Prostate gland (tissue), 2 donors: ENCODE results near the gene CX3CL1. TPM values are rescaled to one million over a fixed set of nuclear protein-coding genes. Genes with fewer than 3 reads are reported as not detected.

Experiments
- DNase-seq: peaks from one replicate; pipeline ENCODE4 v3.0.0-alpha.2; 2019; ENCODE audit warnings: low spot score
- H3K27ac ChIP-seq, 2 donors: fragments of 200-600 bp; sonication (generic); 2 replicates each; pipeline ENCODE4 v1.5.1; 2017 to 2019
- H3K27me3 ChIP-seq: fragments of 200-600 bp; sonication (generic); replicated peaks from 2 replicates; pipeline ENCODE4 v1.5.1; 2019; ENCODE audit not compliant: insufficient read depth
- H3K36me3 ChIP-seq, 2 donors: fragments of 200-600 bp; sonication (generic); 1 replicate in 1 of 2; 2 replicates in 1 of 2; pipeline versions ENCODE4 v1.5.1 to v1.8.1; 2017 to 2019
- H3K4me1 ChIP-seq: fragments of 200-600 bp; sonication (generic); replicated peaks from 2 replicates; pipeline ENCODE4 v1.5.1; 2019
- H3K4me3 ChIP-seq, 2 donors: fragments of 200-600 bp; sonication (generic); 2 replicates each; pipeline ENCODE4 v1.5.1; 2017 to 2019
- H3K9me3 ChIP-seq: fragments of 200-600 bp; sonication (generic); 2 replicates; pipeline ENCODE4 v1.5.1; 2017
- POLR2A ChIP-seq: fragments of 450-650 bp; IDR thresholded peaks from one replicate; pipeline ENCODE4 v1.6.1; 2016; ENCODE audit warnings: antibody characterized with exemption, mild to moderate bottlenecking
- POLR2AphosphoS5 ChIP-seq: sonication (generic); formaldehyde crosslinking; IDR thresholded peaks from one replicate; pipeline ENCODE4 v1.6.1; 2017; ENCODE audit warnings: antibody characterized with exemption
- WGBS: methylation state at CpG from one replicate; pipeline ENCODE4 v1.1.5; 2018; 5-methylcytosine and 5-hydroxymethylcytosine counted together
- intact Hi-C: fragments of 100-400 bp; cut with DNase I; formaldehyde crosslinking; loops from one replicate; pipeline ENCODE4 v1.14.2; 2022
- total RNA-seq, 2 donors: library from RNA; depleted of rRNA; stranded (reverse); fragments of >200 nt; gene quantifications; one replicate each; pipeline ENCODE4 v1.1.0, GENCODE V29; 2016
- TF ChIP-seq, protein P1 (sequence below), 4 experiments: fragments of 200-600 bp in 2 of 4; fragments of 450-650 bp in 2 of 4; sonication (generic) in 2 of 4; IDR thresholded peaks; 1 replicate in 3 of 4; 2 replicates in 1 of 4; pipeline ENCODE4 v1.5.1; 2016 to 2019; ENCODE audit warnings: antibody characterized with exemption in 4 of 4, mild to moderate bottlenecking in 2 of 4, moderate library complexity in 2 of 4

CX3CL1 gene
- total RNA-seq, 2 donors from 2014 or later = 30.2 to 52.6 TPM

DNA sequence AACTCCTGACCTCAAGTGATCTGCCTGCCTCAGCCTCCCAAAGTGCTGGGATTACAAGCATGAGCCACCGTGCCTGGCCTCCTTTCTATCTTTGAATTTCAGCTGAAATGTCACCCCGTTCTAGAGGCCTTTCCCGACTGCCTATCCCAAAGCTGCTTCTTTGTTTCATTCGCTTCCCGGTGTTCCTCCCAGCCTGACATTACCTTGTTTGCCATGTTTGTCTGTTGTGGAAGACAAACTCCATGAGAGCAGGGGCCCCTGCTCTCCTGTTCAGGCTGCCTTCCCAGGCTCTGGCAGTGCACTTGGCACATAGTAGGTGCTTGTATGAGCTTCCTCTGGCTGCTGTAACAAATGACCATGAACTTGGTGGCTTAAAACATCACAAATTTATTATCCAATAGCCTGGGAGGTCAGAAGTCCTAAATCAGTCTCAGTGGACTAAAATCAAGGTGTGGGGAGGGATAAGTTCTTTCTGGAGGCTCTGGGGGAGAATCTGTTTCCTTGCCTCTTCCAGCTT is 16.3 kb upstream of the CX3CL1 start:
- no peak for DNase-seq
- intact Hi-C loops = no loop called here
- Histone ChIP-seq H3K9me3 (no peaks in the 10 kb centered on the region), H3K4me3 (no peak overlapping the region), H3K4me1 (no peaks in the 10 kb centered on the region), H3K27me3 (no peaks in the 10 kb centered on the region), H3K36me3 (no peaks in the 10 kb centered on the region), H3K27ac (no peak overlapping the region)
- no peak for TF ChIP-seq POLR2AphosphoS5
- TF ChIP-seq, protein P1, sequence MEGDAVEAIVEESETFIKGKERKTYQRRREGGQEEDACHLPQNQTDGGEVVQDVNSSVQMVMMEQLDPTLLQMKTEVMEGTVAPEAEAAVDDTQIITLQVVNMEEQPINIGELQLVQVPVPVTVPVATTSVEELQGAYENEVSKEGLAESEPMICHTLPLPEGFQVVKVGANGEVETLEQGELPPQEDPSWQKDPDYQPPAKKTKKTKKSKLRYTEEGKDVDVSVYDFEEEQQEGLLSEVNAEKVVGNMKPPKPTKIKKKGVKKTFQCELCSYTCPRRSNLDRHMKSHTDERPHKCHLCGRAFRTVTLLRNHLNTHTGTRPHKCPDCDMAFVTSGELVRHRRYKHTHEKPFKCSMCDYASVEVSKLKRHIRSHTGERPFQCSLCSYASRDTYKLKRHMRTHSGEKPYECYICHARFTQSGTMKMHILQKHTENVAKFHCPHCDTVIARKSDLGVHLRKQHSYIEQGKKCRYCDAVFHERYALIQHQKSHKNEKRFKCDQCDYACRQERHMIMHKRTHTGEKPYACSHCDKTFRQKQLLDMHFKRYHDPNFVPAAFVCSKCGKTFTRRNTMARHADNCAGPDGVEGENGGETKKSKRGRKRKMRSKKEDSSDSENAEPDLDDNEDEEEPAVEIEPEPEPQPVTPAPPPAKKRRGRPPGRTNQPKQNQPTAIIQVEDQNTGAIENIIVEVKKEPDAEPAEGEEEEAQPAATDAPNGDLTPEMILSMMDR (IDR thresholded peaks at IDR 0.05) = no peak
- no peak for TF ChIP-seq POLR2A
- WGBS = 86% methylated on average over 5 of the region's 5 CpGs

DNA sequence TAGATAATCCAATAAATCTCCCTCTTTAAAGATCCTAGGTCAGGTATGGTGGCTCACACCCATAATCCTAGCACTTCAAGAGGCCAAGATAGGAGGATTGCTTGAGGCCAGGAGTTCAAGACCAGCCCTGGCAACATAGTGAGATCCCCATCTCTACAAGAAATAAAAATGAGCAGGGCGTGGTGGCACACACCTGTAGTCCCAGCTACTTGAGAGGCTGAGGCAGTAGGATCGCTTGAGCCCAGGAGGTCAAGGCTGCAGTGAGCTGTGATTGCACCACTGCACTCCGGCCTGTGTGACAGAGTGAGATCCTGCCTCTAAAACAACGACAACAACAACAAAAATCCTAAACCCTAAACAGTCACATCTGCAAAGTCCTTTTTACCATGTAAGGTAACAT is 15.7 kb upstream of the CX3CL1 start:
- Histone ChIP-seq H3K27ac (no peak overlapping the region), H3K9me3 (no peaks in the 10 kb centered on the region), H3K36me3 (no peaks in the 10 kb centered on the region), H3K27me3 (no peaks in the 10 kb centered on the region), H3K4me3 (no peak overlapping the region), H3K4me1 (no peaks in the 10 kb centered on the region)
- intact Hi-C loops = no loop called here
- no peak for DNase-seq
- 98% methylated on average over 4 of the region's 4 CpGs for WGBS
- TF ChIP-seq POLR2A = no peak
- TF ChIP-seq, protein P1 (IDR thresholded peaks at IDR 0.05) = no peak
- TF ChIP-seq POLR2AphosphoS5 = no peak

DNA sequence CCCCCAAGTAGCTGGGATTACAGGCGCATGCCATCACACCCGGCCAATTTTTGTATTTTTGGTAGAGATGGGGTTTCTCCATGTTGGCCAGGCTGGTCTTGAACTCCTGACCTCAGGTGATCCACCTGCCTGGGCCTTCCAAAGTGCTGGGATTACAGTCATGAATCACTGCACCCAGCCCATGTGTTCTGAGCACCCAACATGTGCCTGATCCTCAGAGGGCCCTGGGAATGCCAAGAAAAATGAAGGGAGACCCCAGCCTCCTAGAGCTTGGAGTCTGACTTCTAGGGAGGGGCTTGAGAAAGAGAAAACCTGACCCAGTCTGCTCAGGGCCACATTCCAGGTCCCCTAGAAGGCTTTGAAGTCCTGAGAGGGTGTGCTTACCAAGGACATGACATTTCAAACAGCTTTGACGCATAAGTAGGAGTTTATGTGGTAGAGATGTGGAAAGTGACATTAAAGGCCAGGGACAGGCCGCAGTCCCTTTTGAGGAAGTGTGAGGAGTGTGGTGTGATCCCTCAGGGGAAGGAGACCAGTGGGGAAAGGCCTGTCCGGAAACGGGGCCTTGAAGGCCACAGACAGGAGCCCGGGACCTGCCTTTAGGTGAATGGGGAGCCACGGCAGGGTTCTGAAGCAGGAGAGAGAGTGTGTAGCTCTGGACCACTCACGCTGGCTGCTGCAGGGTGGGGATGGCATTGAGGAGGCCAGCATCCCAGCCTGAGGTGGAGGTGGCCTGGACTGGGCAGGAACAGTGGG is 14.8 kb upstream of the CX3CL1 start:
- Histone ChIP-seq H3K9me3 (no peaks in the 10 kb centered on the region), H3K4me1 (no peaks in the 10 kb centered on the region), H3K27ac (no peak overlapping the region), H3K27me3 (no peaks in the 10 kb centered on the region), H3K36me3 (no peaks in the 10 kb centered on the region), H3K4me3 (no peak overlapping the region)
- intact Hi-C loops = no loop called here
- 87% methylated on average over 9 of the region's 9 CpGs for WGBS
- TF ChIP-seq POLR2A (no peak), POLR2AphosphoS5 (no peak)
- TF ChIP-seq, protein P1 (IDR thresholded peaks at IDR 0.05) = no peak
- no peak for DNase-seq

DNA sequence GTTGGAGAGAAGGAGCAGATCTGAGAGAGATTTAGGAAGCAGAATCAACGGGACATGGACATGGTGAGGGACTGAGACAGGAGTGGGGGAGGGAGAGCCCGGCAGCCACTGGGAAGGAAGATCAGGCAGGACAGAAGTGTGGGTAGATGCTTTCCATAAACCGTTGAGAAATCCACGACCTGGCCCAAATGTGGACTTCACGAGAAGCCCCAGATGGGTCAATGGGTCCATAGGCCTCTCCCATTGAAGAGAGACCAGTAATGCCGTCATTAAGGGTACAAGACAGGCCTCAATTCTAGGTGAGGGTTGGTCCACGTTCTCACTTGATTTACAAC is 14.2 kb upstream of the CX3CL1 start:
- Histone ChIP-seq H3K4me1 (no peaks in the 10 kb centered on the region), H3K27ac (no peak overlapping the region), H3K27me3 (no peaks in the 10 kb centered on the region), H3K9me3 (no peaks in the 10 kb centered on the region), H3K36me3 (no peaks in the 10 kb centered on the region), H3K4me3 (no peak overlapping the region)
- 91% methylated on average over 7 of the region's 7 CpGs for WGBS
- no peak for DNase-seq
- TF ChIP-seq, protein P1 (IDR thresholded peaks at IDR 0.05) = no peak
- no peak for TF ChIP-seq POLR2AphosphoS5
- no peak for TF ChIP-seq POLR2A
- intact Hi-C loops = no loop called here

DNA sequence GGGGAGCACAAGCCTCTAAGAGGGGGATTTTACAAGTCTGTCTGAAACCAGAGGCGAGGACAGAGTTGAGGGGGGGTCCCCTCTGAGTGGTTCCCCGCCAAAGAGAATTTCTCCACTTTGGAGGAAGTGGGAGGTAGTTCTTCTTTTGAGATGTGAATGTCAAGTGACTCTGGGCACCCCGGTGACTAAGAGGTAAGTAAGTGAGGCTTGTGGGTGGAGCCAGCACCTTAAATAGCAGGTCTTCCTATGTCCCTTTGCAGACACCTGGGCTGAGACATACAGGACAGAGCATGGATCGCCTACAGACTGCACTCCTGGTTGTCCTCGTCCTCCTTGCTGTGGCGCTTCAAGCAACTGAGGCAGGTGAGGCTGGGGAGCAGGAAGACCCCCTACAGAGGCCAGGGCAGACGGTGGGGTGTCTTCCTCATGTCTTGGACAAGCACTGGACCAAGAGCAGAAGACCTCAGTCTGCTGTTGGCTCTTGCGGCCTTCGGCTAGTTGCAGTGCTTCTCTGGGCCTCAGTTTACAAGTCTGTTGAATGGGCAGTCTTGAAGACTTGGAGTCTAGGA is 13.7 kb upstream of the CX3CL1 start, which contains the start of gene CCL22:
TSS of gene CCL22 (plus strand) at position 257 of the 569 bp plus-strand sequence. CDS start at position 291, 34 bp downstream.
- no peak within 1 kb of the TSS for H3K27ac ChIP-seq
- WGBS = 90% methylated on average over 9 of the region's 9 CpGs
- TF ChIP-seq POLR2A = no peak
- H3K4me3 ChIP-seq = no peak within 1 kb of the TSS
- H3K4me1 ChIP-seq = no peaks in the 10 kb centered on the region
- intact Hi-C loops = no loop called here
- no peaks in the 10 kb centered on the region for H3K9me3 ChIP-seq
- H3K36me3 ChIP-seq = no peaks in the 10 kb centered on the region
- no peaks in the 10 kb centered on the region for H3K27me3 ChIP-seq
- DNase-seq = no peak
